Measurements from ENCODE around the gene KCTD17. TPM values are rescaled to one million over a fixed set of nuclear protein-coding genes. Genes with fewer than 3 reads are reported as not detected.

The KCTD17 gene
- total and polyA plus RNA-seq, 2 of the 13 experiments (the other 11 are each of a cell fraction or from before 2014, with no cell fraction given), result 5.3 to 11.7 TPM

GRCh38 chr22:37112084-37112728, 60.7 kb downstream of the KCTD17 start (continued):
- TF ChIP-seq ZNF646 (CRISPR knock-in tag; IDR thresholded peaks at IDR 0.05) (no peak), BATF2 (CRISPR knock-in tag; IDR thresholded peaks at IDR 0.05) (no peak), ZNF549 (CRISPR knock-in tag; IDR thresholded peaks at IDR 0.05) (no peak), ZBTB39 (CRISPR knock-in tag; IDR thresholded peaks at IDR 0.05) (no peak), ZNF451 (CRISPR knock-in tag; IDR thresholded peaks at IDR 0.05) (no peak), ZNF616 (CRISPR knock-in tag; IDR thresholded peaks at IDR 0.05; ENCODE audit: low read depth) (no peak), NPAS2 (CRISPR knock-in tag; IDR thresholded peaks at IDR 0.05; ENCODE audit: borderline replicate concordance) (no peak), ATF7 (IDR thresholded peaks at IDR 0.05) (no peak), ATF7 (CRISPR knock-in tag; IDR thresholded peaks at IDR 0.05) (0 out of 2 replicates have a peak, but pooled peaks have one; percentile 36), GTF3A (CRISPR knock-in tag; conservative IDR thresholded peaks at IDR 0.05) (no peak), MEIS2 (CRISPR knock-in tag; IDR thresholded peaks at IDR 0.05) (no peak), PCBP2 (optimal IDR thresholded peaks at IDR 0.05; ENCODE audit: low read depth, low read length, poor library complexity, severe bottlenecking) (no peak), MZF1 (CRISPR knock-in tag; IDR thresholded peaks at IDR 0.05; ENCODE audit: borderline replicate concordance) (no peak), SP5 (CRISPR knock-in tag; IDR thresholded peaks at IDR 0.05; ENCODE audit: borderline replicate concordance, low read depth) (no peak), SPEN (CRISPR knock-in tag; IDR thresholded peaks at IDR 0.05; ENCODE audit: low read depth) (peak; percentile 48; the same call in 1 of the 2 replicates), ZNF136 (CRISPR knock-in tag; IDR thresholded peaks at IDR 0.05; ENCODE audit: low read depth) (no peak), ZMYM4 (CRISPR knock-in tag; IDR thresholded peaks at IDR 0.05) (peak; percentile 58; the same call in 1 of the 2 replicates), ZNF512B (CRISPR knock-in tag; IDR thresholded peaks at IDR 0.05; ENCODE audit: borderline replicate concordance) (no peak)
